DMS53 (cell line): Measurements from ENCODE around the gene BICD1.

Source experiments
- DNase-seq: peaks from one replicate; lab custom pipeline; 2025; lab: John Stamatoyannopoulos, UW

BICD1 gene

DNA sequence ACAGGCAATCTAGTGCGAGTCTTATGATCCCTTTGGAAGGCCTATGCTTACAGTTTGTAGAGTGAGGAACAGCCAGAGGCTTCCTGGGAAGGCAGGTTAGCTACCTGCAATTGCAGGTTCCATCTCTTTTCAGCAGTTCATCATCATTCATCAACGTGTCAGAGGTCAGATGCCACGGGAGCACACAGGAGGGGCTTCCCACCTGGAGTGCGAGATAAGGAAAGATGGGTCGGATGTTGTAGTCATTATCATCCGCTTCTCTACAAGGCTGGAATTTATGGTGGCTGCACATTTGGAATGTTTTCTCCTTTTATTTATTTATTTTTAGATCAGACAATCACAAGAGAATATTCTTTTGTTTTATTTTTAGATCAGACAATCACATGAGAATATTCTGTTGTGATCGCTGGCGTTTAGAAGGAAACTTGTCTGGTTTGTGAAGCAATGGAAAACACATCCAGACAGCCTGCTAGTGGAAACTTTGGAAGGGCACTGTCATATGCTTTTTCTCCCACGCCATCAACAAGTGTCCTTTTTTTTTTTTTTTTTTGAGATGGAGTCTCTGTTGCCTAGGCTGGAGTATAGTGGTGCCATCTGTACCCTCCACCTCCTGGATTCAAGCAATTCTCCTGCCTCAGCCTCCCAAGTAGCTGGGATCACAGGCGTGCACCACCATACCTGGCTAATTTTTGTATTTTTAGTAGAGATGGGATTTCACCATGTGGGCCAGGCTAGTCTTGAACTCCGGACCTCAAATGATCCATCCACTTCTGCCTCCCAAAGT, 1.9 kb upstream of the BICD1 start:
- peak; percentile 35 for DNase-seq

DNA sequence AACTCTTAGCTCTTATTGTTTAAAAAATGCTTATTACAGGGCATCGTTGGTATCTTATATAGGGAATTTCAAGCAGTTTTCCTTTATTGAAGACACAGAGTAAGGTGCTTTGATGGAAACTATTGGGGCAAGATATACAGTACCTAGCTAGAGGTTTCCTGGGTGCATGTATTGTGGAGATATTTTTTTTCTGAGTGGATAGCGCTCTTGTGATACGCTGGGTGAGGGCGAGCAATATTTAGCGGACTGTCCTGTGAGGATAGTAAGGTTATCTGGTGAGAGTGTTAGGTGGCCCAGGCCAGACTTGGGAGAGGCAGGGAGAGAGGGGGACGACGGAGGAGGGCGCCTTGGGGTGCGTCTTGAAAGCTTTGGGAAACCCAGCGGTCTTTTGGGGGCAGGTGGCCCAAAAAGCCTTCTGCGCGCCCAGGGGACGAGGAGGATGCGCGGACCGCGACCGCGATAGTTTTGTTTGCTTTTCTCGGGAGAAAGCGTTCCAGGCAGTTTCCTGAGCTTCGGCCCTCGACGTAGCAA, 596 bp upstream of the BICD1 start:
- peak; percentile 73 for DNase-seq

- DNase-seq, result peak; percentile 67
Measured at GRCh38 chr12:32107359-32108267, 966 bp downstream of the BICD1 start.

DNA sequence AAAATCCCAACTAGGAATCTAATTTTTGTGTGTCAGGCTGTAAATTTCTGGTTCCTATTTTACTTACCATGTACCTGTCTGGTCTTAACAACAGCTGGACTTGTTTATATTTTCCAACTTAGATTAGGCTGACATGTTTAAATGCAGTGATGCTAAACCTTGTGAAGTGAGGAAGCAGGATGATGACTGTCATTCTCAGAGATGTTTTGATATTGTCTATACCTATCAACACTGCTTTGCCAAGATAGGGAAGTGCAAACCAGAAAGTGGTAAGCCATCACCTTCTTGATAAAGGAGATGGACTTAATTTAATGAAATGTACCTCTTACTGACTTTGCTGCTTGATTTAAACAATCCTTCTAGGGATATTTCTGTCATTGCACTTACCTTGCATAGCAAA, 2.1 kb downstream of the BICD1 start:
- DNase-seq, result peak; percentile 32

DNA sequence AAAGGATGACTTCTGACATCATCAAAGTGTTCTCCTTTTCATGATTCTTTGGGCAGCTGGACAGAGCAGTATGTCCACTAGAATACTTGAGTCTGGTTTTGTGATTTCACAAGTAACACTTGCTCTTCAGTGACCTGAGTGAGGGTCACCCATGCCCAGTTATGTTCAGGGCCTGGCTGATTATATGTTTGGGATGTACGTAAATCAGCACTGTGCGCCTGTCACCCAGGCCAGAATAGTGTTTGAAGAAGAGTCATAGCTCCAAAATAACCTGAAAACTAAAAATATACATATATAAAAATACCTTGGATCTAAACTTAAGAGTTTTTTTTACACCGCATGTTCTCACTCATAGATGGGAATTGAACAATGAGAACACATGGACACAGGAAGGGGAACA, 3.8 kb downstream of the BICD1 start:
- no peak for DNase-seq

DNA sequence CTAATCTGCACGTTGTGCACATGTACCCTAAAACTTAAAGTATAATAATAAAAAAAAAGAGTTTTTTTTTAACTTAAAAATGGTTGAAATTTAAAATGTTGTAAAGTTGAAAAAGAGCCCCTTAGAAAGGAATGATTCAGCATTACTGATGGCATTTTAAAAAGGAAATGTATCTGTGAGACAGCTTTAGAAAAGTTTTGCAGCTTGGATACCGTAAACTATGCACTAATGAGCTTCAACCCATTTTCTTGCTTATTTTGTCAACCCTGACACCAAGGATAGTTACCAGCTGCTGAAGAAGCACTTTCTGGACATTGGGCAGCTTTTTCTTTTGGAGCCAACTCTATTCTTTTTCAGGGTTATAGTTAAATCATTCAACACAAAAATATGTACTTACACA, 4.3 kb downstream of the BICD1 start:
- no peak for DNase-seq

DNA sequence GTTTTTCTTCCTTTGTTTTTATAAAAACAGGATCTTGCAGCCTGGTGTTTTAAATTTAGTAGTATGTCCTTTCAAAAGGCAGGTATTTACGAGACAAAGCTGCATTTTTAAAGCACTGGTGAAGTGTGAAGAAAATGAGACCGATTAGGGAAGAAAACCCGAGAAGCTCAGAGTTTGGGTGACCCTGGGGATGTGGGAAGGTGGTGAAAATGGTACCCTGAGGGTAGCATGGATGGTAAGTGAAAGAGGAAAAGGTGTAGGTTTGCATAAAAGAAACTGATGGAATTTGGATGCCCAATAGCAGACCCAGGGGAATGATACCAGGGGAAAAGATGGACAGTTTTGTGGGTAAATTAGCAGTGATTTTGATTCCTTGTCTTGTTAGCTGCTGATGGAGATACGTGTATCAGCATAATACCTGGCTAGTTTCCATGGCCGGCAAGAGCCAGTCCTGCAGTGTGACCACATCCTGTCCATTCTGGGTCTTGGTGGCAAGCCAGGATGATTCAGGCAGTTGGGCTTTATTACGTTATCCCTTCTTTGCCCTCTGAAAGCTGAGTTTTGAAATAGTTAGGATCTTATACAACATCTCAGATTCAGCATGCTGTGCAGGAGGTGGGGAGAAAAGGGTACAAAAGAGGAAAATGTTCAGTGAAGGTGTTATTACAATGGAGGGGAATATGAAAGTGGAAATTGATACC, 8.9 kb downstream of the BICD1 start:
- peak; percentile 66 for DNase-seq

- no peak for DNase-seq
Measured at GRCh38 chr12:32116897-32117296, 10.2 kb downstream of the BICD1 start.

- no peak for DNase-seq
Measured at GRCh38 chr12:32117316-32117715, 10.7 kb downstream of the BICD1 start.

- DNase-seq, result no peak
Measured at GRCh38 chr12:32118806-32119205, 12.2 kb downstream of the BICD1 start.

DNA sequence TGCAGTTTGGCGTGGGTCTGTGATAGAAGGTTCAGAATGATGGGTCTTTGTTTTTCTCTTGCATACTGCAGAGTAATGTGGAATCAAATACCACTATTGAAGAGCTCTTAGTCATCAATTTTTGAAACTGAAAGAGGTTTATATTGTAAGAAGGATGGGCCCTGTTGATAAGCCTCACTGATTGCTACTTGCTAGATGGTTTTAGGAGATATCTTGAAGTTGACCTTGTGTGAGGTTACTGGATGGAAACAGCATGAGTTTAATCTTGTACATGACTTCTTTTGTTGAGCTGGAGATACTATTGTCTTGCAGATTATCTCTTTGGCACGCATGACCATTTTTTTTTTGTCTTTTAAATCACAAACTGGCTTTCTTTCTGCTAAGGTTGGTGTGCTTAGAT, 13.8 kb downstream of the BICD1 start:
- no peak for DNase-seq

- DNase-seq, result no peak
Measured at GRCh38 chr12:32124637-32125036, 18.0 kb downstream of the BICD1 start.

DNA sequence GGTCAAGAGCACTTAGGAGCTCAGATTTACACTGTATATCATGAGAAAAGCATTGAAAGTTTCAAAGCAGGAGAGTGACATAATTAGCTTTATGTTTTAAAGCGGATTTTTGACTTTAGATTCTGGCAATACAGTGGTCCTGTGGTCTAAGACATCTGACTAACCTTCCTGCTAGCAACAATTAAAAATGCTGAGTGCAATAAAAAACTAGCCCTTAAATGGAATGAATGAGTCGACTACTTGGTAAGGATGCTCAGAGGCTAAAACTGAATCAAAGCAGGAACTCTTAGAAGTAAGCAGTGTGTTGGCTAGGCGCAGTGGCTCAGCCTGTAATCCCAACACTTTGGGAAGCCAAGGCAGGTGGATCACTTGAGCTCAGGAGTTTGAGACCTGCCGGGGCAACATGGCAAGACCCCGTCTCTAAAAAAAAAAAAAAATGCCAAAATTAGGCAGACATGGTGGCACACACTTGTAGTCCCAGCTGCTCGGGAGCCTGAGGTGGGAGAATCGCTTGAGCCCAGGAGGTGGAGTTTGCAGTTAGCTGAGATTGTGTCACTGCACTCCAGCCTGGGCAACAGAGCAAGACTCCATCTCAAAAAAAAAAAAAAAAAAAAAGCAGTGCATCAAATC, 18.9 kb downstream of the BICD1 start:
- no peak for DNase-seq

DNA sequence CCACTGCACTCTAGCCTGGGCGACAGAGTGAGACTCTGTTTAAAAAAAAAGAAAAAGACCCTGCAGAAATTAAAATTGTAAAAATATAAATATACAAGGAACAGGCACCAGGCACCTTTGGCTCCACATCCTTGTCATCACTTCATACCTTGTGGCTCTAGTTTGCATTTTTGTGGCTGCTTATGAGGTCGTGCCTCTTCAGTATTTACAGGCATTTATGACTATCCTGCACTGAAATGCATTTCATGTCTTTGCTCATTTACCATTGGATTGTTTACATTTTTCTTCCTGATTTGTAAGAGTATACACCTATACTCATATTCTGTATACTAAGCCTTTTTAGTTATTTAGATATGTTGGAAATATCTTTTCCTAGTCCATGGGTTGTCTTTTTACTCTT, 20.1 kb downstream of the BICD1 start:
- DNase-seq, result no peak

- no peak for DNase-seq
Measured at GRCh38 chr12:32131666-32132065, 25.0 kb downstream of the BICD1 start.

- no peak for DNase-seq
Measured at GRCh38 chr12:32134101-32134888, 27.6 kb downstream of the BICD1 start.

GRCh38 chr12:32135967-32136366, 29.3 kb downstream of the BICD1 start:
- DNase-seq, result no peak

GRCh38 chr12:32136404-32136803, 29.8 kb downstream of the BICD1 start:
- DNase-seq, result no peak

GRCh38 chr12:32139064-32139421, 32.4 kb downstream of the BICD1 start:
- peak; percentile 35 for DNase-seq

DNA sequence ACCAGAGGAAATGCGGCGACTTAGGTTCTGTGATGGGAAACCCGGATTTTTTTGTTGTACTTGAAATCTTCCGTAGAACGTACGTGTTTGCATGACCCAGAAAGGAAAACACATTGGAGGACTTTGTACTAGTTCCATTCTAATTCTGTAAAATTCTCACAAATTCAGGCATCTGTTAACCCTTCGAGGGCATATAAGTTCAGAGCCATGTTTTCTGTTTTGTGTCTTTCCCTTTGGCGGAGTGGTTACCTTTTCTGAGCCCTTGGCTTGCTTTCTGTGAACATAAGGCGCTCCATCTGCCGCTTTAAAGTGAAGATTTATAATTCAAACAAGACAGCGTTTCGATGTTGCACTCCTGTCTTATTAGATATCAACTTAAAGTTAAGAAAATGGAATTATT, 34.2 kb downstream of the BICD1 start:
- no peak for DNase-seq

- DNase-seq, result no peak
Measured at GRCh38 chr12:32145096-32145495, 38.4 kb downstream of the BICD1 start.
